NB4 (cell line): ENCODE data around the gene TSPAN32.
"Not testable (repeated sequence)": the region's sequence is repeated elsewhere in the genome, so short reads cannot be mapped to it uniquely, and the experiment has no call there.

Source experiments
- DNase-seq: peaks from one replicate; pipeline ENCODE4 v3.0.0; 2010; ENCODE audit warnings: low read depth
- H3K4me3 ChIP-seq: one replicate; pipeline ENCODE4 v1.5.1; 2011; ENCODE audit warnings: mild to moderate bottlenecking, low read depth, low read length, moderate library complexity
- CTCF ChIP-seq: IDR thresholded peaks from one replicate; pipeline ENCODE4 v1.5.1; 2012; ENCODE audit warnings: low read depth, low read length
- MAX ChIP-seq: IDR thresholded peaks from 2 replicates; pipeline ENCODE4 v1.6.1; 2011; ENCODE audit warnings: low read depth, low read length
- MYC ChIP-seq: IDR thresholded peaks from 2 replicates; pipeline ENCODE4 v1.6.1; 2011; ENCODE audit warnings: low read depth, low read length
- POLR2A ChIP-seq: IDR thresholded peaks from 2 replicates; pipeline ENCODE4 v1.6.1; 2011; ENCODE audit warnings: mild to moderate bottlenecking; ENCODE audit not compliant: insufficient read length; ENCODE audit errors: extremely low read depth

The TSPAN32 gene

GRCh38 chr11:2355000-2355644, 53.3 kb downstream of the TSPAN32 start:
- TF ChIP-seq POLR2A: no peak
- TF ChIP-seq MYC: no peak
- H3K4me3 ChIP-seq: no peak overlapping the region
- no peak for DNase-seq

GRCh38 chr11:2357246-2357645, 55.4 kb downstream of the TSPAN32 start:
- TF ChIP-seq POLR2A: no peak
- TF ChIP-seq MAX: no peak
- TF ChIP-seq MYC: no peak
- no peak for TF ChIP-seq CTCF
- no peak overlapping the region for H3K4me3 ChIP-seq
- DNase-seq: no peak

- not testable (repeated sequence) for DNase-seq, H3K4me3 ChIP-seq
Observed at GRCh38 chr11:2357651-2358050, 55.8 kb downstream of the TSPAN32 start.

- TF ChIP-seq POLR2A (no peak), CTCF (no peak), MYC (no peak), MAX (no peak)
- no peak for DNase-seq
Observed at GRCh38 chr11:2358754-2359442, 57.1 kb downstream of the TSPAN32 start.

GRCh38 chr11:2359557-2359956, 57.7 kb downstream of the TSPAN32 start:
- TF ChIP-seq MAX (no peak), POLR2A (no peak), MYC (no peak), CTCF (no peak)
- DNase-seq: no peak
- no peak overlapping the region for H3K4me3 ChIP-seq

More at GRCh38 chr11:2358754-2359442, 57.1 kb downstream of the TSPAN32 start:
- H3K4me3 ChIP-seq: no peak overlapping the region

- no peak overlapping the region for H3K4me3 ChIP-seq
- DNase-seq: no peak
- TF ChIP-seq MYC: no peak
- TF ChIP-seq MAX: no peak
- no peak for TF ChIP-seq POLR2A
- no peak for TF ChIP-seq CTCF
Observed at GRCh38 chr11:2360081-2360642, 58.3 kb downstream of the TSPAN32 start.
